K562 (cell line): ENCODE data around the gene RCL1. TPM values are rescaled to one million over a fixed set of nuclear protein-coding genes. Genes with fewer than 3 reads are reported as not detected.

Source experiments
- CHD2 ChIP-seq: IDR thresholded peaks from 2 replicates; pipeline ENCODE4 v1.6.1; 2011; ENCODE audit warnings: low read depth, low read length
- CTBP1 ChIP-seq: fragments of 450-650 bp; IDR thresholded peaks from 2 replicates; pipeline ENCODE4 v1.6.1; 2016; ENCODE audit warnings: borderline replicate concordance
- CXXC5 ChIP-seq: fragments of 250-450 bp; sonication (Bioruptor Pico); IDR thresholded peaks from 2 replicates; pipeline ENCODE4 v1.8.0; 2022; ENCODE audit warnings: inconsistent platforms, mild to moderate bottlenecking, moderate library complexity
- E2F5 ChIP-seq: sonication (generic); formaldehyde crosslinking; IDR thresholded peaks from 2 replicates; pipeline ENCODE4 v1.8.0; 2022; ENCODE audit warnings: mild to moderate bottlenecking, missing genetic modification reagents
- ELF2 ChIP-seq: fragments of 250-450 bp; sonication (Bioruptor Pico); IDR thresholded peaks from 2 replicates; pipeline ENCODE4 v1.5.0; 2021; ENCODE audit warnings: mild to moderate bottlenecking
- HMGN3 ChIP-seq: IDR thresholded peaks from 2 replicates; pipeline ENCODE4 v1.6.1; 2011; ENCODE audit warnings: borderline replicate concordance, low read depth, mild to moderate bottlenecking, mixed read lengths, low read length; ENCODE audit not compliant: insufficient read length; ENCODE audit errors: extremely low read depth
- HNRNPL ChIP-seq: fragments of 200-400 bp; formaldehyde crosslinking; IDR thresholded peaks from 2 replicates; pipeline ENCODE4 v1.6.1; 2017; ENCODE audit warnings: low read depth, mild to moderate bottlenecking, low read length
- JUND ChIP-seq, 2 experiments: IDR thresholded peaks; 2 replicates in 1 of 2; 3 replicates in 1 of 2; pipeline ENCODE4 v1.6.1; 2011; ENCODE audit warnings: borderline replicate concordance in 2 of 2, low read depth in 2 of 2, low read length in 2 of 2, improper control_type of control experiment in 1 of 2, missing biosample characterization in 1 of 2, missing genetic modification characterization in 1 of 2, missing genetic modification reagents in 1 of 2
- KLF1 ChIP-seq: fragments of 450-650 bp; IDR thresholded peaks from 2 replicates; pipeline ENCODE4 v1.6.1; 2016; ENCODE audit warnings: missing genetic modification characterization, missing compliant biosample characterization
- KLF16 ChIP-seq: IDR thresholded peaks from 2 replicates; pipeline ENCODE4 v1.6.1; 2016; ENCODE audit warnings: antibody characterized with exemption
- L3MBTL2 ChIP-seq: fragments of 450-650 bp; IDR thresholded peaks from 2 replicates; pipeline ENCODE4 v1.6.1; 2016; ENCODE audit warnings: mild to moderate bottlenecking, moderate library complexity
- MAZ ChIP-seq, 2 experiments: fragments of 450-650 bp in 1 of 2; sonication (generic) in 1 of 2; formaldehyde crosslinking; IDR thresholded peaks in 1 of 2; conservative IDR thresholded peaks in 1 of 2; 2 replicates each; pipeline versions ENCODE4 v1.4.0 to v1.5.0; 2020; ENCODE audit warnings: mild to moderate bottlenecking in 1 of 2, missing genetic modification reagents in 1 of 2
- NCOA6 ChIP-seq: fragments of 450-650 bp; IDR thresholded peaks from 2 replicates; pipeline ENCODE4 v1.6.1; 2017; ENCODE audit warnings: mild to moderate bottlenecking
- POLR2B ChIP-seq: fragments of 450-650 bp; IDR thresholded peaks from 2 replicates; pipeline ENCODE4 v1.6.1; 2018; ENCODE audit warnings: low read depth; ENCODE audit not compliant: partially characterized antibody
- RAD51 ChIP-seq: fragments of 450-650 bp; IDR thresholded peaks from 2 replicates; pipeline ENCODE4 v1.7.1; 2016; ENCODE audit warnings: low read depth, mild to moderate bottlenecking, borderline replicate concordance
- RFX1 ChIP-seq: fragments of 450-650 bp; IDR thresholded peaks from 2 replicates; pipeline ENCODE4 v1.6.1; 2016; ENCODE audit warnings: mild to moderate bottlenecking, moderate library complexity
- RHOXF2B ChIP-seq: fragments of 250-450 bp; sonication (Bioruptor Pico); conservative IDR thresholded peaks from 2 replicates; pipeline ENCODE4 v1.5.1; 2021
- SMAD4 ChIP-seq: fragments of 250-450 bp; sonication (Bioruptor Pico); conservative IDR thresholded peaks from 2 replicates; pipeline ENCODE4 v1.8.0; 2021; ENCODE audit warnings: inconsistent platforms, mild to moderate bottlenecking, moderate library complexity
- SUPT5H ChIP-seq: fragments of 450-650 bp; IDR thresholded peaks from 2 replicates; pipeline ENCODE4 v1.6.1; 2016
- TAF9B ChIP-seq: fragments of 450-650 bp; IDR thresholded peaks from 2 replicates; pipeline ENCODE4 v1.6.1; 2018; ENCODE audit warnings: mild to moderate bottlenecking; ENCODE audit not compliant: partially characterized antibody
- TGIF2 ChIP-seq: sonication (generic); formaldehyde crosslinking; IDR thresholded peaks from 2 replicates; pipeline ENCODE4 v1.8.1; 2022; ENCODE audit warnings: mild to moderate bottlenecking, missing genetic modification reagents, moderate library complexity
- ZBTB7A ChIP-seq: IDR thresholded peaks from 2 replicates; pipeline ENCODE4 v1.6.1; 2011; ENCODE audit warnings: low read depth, mild to moderate bottlenecking, low read length, moderate library complexity, borderline replicate concordance; ENCODE audit not compliant: control insufficient read depth
- ZHX1 ChIP-seq: fragments of 150-350 bp; conservative IDR thresholded peaks from 2 replicates; pipeline ENCODE4 v1.6.1; 2014; ENCODE audit warnings: low read length
- ZNF143 ChIP-seq: sonication (generic); formaldehyde crosslinking; IDR thresholded peaks from 2 replicates; pipeline ENCODE4 v1.9.0; 2022; ENCODE audit warnings: mild to moderate bottlenecking, missing genetic modification reagents
- ZNF253 ChIP-seq: fragments of 250-450 bp; sonication (Bioruptor Pico); conservative IDR thresholded peaks from 2 replicates; pipeline ENCODE4 v1.6.1; 2021; ENCODE audit warnings: mild to moderate bottlenecking
- polyA plus RNA-seq, 8 experiments: library from polyadenylated mRNA; depleted of rRNA in 4 of 8; stranded (reverse) in 5 of 8; unstranded in 3 of 8; fragments of >200 nt; fragmentation: Nextera tagmentation in 2 of 8; fragmentation: Illumina TruSeq in 1 of 8; extraction: Ambion mirVana in 2 of 8; extraction: Trizol in 1 of 8; gene quantifications; 2 replicates each; pipeline versions ENCODE4 v1.2.1 to v1.2.3, GENCODE V29; 2011 to 2014; ENCODE audit warnings: inconsistent platforms in 1 of 8, missing spikeins in 1 of 8
- total RNA-seq, 7 experiments: library from RNA; depleted of rRNA in 6 of 7; stranded (reverse); fragments of >200 nt in 6 of 7; fragmentation: Illumina TruSeq in 2 of 7; extraction: Trizol in 2 of 7; gene quantifications; 2 replicates each; pipeline versions ENCODE4 v1.2.1 to v1.2.3, GENCODE V29; 2011 to 2021; ENCODE audit warnings: low replicate concordance in 1 of 7

The RCL1 gene
- total and polyA plus RNA-seq, 9 of the 15 experiments (the other 6 are each of a cell fraction or from before 2014, with no cell fraction given): 24.0 to 67.7 (median 38.6) TPM

GRCh38 chr9:4792572-4793458, at the start of gene RCL1 (continued):
- TF ChIP-seq NCOA6 (peak; percentile 94), MAZ (CRISPR knock-in tag; conservative IDR thresholded peaks at IDR 0.05 in 1 of 2, IDR thresholded peaks at IDR 0.05 in 1 of 2) (peak in 1 of 2 experiments; percentile 31; a peak in 2 of 4 replicates), RAD51 (peak; percentile 52; the same call in 1 of the 2 replicates), CXXC5 (CRISPR knock-in tag) (peak; percentile 24; the same call in 1 of the 2 replicates), KLF1 (peak; percentile 54; the same call in 1 of the 2 replicates), CTBP1 (peak; percentile 45; the same call in 1 of the 2 replicates), HNRNPL (0 out of 2 replicates have a peak, but pooled peaks have one; percentile 29), E2F5 (CRISPR knock-in tag) (no peak), JUND (IDR thresholded peaks at IDR 0.05; ENCODE audit: borderline replicate concordance, low read depth, low read length) (0 out of 2 replicates have a peak, but pooled peaks have one; percentile 1), JUND (tag; IDR thresholded peaks at IDR 0.05; ENCODE audit: borderline replicate concordance, low read depth, low read length) (no peak), ELF2 (CRISPR knock-in tag) (peak; percentile 74; the same call in 1 of the 2 replicates), KLF16 (no peak), SUPT5H (peak; percentile 74), SMAD4 (CRISPR knock-in tag) (peak; percentile 94), TAF9B (peak; percentile 36), CHD2 (peak; percentile 71), ZNF253 (CRISPR knock-in tag) (no peak), RFX1 (peak; percentile 76), HMGN3 (peak; percentile 41), RHOXF2B (no peak), ZHX1 (no peak), L3MBTL2 (peak; percentile 72), ZNF143 (peak; percentile 27; the same call in 1 of the 2 replicates), ZBTB7A (peak; percentile 63; the same call in 1 of the 2 replicates), TGIF2 (CRISPR knock-in tag) (peak; percentile 59; the same call in 1 of the 2 replicates), POLR2B (peak; percentile 41)
